A549 (cell line): Measurements from ENCODE around the gene LRCH1. TPM values are rescaled to one million over a fixed set of nuclear protein-coding genes. Genes with fewer than 3 reads are reported as not detected.

Experiments
- ATAC-seq, 2 experiments: fragments of 200-7000 bp in 1 of 2; fragments of >200 bp in 1 of 2; cut with Nextera tagmentation in 1 of 2; cut with Tn5 transposase in 1 of 2; 3 replicates each; pipeline versions ENCODE4 v1.8.0 to v1.9.1; 2018 to 2020; ENCODE audit warnings: mild to moderate bottlenecking in 1 of 2, moderate library complexity in 1 of 2
- CTCF ChIA-PET: fragments of 300-600 bp; sonication (Branson Sonifier 250); formaldehyde crosslinking; extraction: SDS; loops from one replicate; lab custom pipeline; 2021; ENCODE audit warnings: antibody characterized with exemption, inconsistent platforms; lab: Yijun Ruan, JAX
- POLR2A ChIA-PET: fragments of 350-600 bp; formaldehyde crosslinking; extraction: SDS; loops from one replicate; lab custom pipeline; 2021; ENCODE audit warnings: antibody characterized with exemption, inconsistent platforms; lab: Yijun Ruan, JAX
- DNase-seq, 2 experiments: peaks; one replicate each; pipeline versions ENCODE4 v3.0.0 to v3.0.0-alpha.2; 2011 to 2016; ENCODE audit warnings: low read depth in 1 of 2, low spot score in 1 of 2
- FAIRE-seq: peaks from 2 replicates; lab custom pipeline; 2011; peaks lifted over from hg19 to GRCh38; lab: Jason Lieb, UNC
- H3K27ac ChIP-seq, 2 experiments: fragments of >200 bp; sonication (Bioruptor Twin); formaldehyde crosslinking; 3 replicates each; pipeline ENCODE4 v1.5.1; 2016 to 2017
- H3K4me1 ChIP-seq: fragments of >200 bp; sonication (Bioruptor Twin); formaldehyde crosslinking; 3 replicates; pipeline ENCODE4 v1.6.1; 2016
- H3K4me2 ChIP-seq: fragments of >200 bp; sonication (Bioruptor Twin); formaldehyde crosslinking; 3 replicates; pipeline ENCODE4 v1.6.1; 2016
- H3K4me3 ChIP-seq: fragments of >200 bp; sonication (Bioruptor Twin); formaldehyde crosslinking; 3 replicates; pipeline ENCODE4 v1.5.1; 2016
- H3K9me3 ChIP-seq: fragments of >200 bp; sonication (Bioruptor Twin); formaldehyde crosslinking; 3 replicates; pipeline ENCODE4 v1.6.1; 2016
- BHLHE40 ChIP-seq: IDR thresholded peaks from 2 replicates; pipeline ENCODE4 v1.6.1; 2012; ENCODE audit warnings: low read depth, low read length, inconsistent platforms
- CBX8 ChIP-seq: fragments of 200-600 bp; sonication (generic); IDR thresholded peaks from 2 replicates; pipeline ENCODE4 v1.6.1; 2016
- CEBPB ChIP-seq, 2 experiments: fragments of >200 bp in 1 of 2; sonication (Bioruptor Twin) in 1 of 2; formaldehyde crosslinking in 1 of 2; IDR thresholded peaks; 2 replicates each; pipeline ENCODE4 v1.6.1; 2012 to 2016
- CHD2 ChIP-seq: fragments of 150-350 bp; IDR thresholded peaks from 2 replicates; pipeline ENCODE4 v1.6.1; 2014; ENCODE audit warnings: low read length; ENCODE audit not compliant: partially characterized antibody
- ESRRA ChIP-seq: fragments of 150-350 bp; IDR thresholded peaks from 2 replicates; pipeline ENCODE4 v1.6.1; 2014; ENCODE audit warnings: mild to moderate bottlenecking, low read length, borderline replicate concordance
- FOSB ChIP-seq: fragments of 250-450 bp; sonication (Bioruptor Pico); IDR thresholded peaks from 2 replicates; pipeline ENCODE4 v1.5.0; 2020; ENCODE audit warnings: mild to moderate bottlenecking, moderate library complexity
- FOXS1 ChIP-seq: fragments of 250-450 bp; sonication (Bioruptor Pico); IDR thresholded peaks from 2 replicates; pipeline ENCODE4 v1.5.0; 2020; ENCODE audit warnings: mild to moderate bottlenecking, moderate library complexity
- GATA3 ChIP-seq: IDR thresholded peaks from 2 replicates; pipeline ENCODE4 v1.6.1; 2012; ENCODE audit warnings: borderline replicate concordance
- HDAC2 ChIP-seq: fragments of 200-600 bp; sonication (generic); IDR thresholded peaks from 2 replicates; pipeline ENCODE4 v1.6.1; 2016
- MAZ ChIP-seq: fragments of 150-350 bp; IDR thresholded peaks from 2 replicates; pipeline ENCODE4 v1.6.1; 2014; ENCODE audit warnings: antibody characterized with exemption, low read depth, low read length, borderline replicate concordance
- NR3C1 ChIP-seq: fragments of >200 bp; sonication (Bioruptor Twin); formaldehyde crosslinking; IDR thresholded peaks from 3 replicates; pipeline ENCODE4 v1.6.1; 2017
- PHF8 ChIP-seq: fragments of 200-600 bp; sonication (generic); IDR thresholded peaks from 2 replicates; pipeline ENCODE4 v1.6.1; 2016; ENCODE audit warnings: low read depth, mild to moderate bottlenecking, antibody characterized with exemption, moderate library complexity, borderline replicate concordance
- POLR2A ChIP-seq: IDR thresholded peaks from 2 replicates; pipeline ENCODE4 v1.6.1; 2012; ENCODE audit warnings: mild to moderate bottlenecking, low read length
- RFX5 ChIP-seq: fragments of 450-650 bp; IDR thresholded peaks from 2 replicates; pipeline ENCODE4 v1.7.1; 2014; ENCODE audit warnings: antibody characterized with exemption, mild to moderate bottlenecking, moderate library complexity
- RNF2 ChIP-seq: fragments of 200-600 bp; sonication (generic); IDR thresholded peaks from 2 replicates; pipeline ENCODE4 v1.6.1; 2016; ENCODE audit warnings: low read depth, mild to moderate bottlenecking, antibody characterized with exemption, moderate library complexity, borderline replicate concordance
- SREBF2 ChIP-seq: fragments of 450-650 bp; IDR thresholded peaks from 2 replicates; pipeline ENCODE4 v1.6.1; 2014; ENCODE audit warnings: mild to moderate bottlenecking, moderate library complexity
- TP53 ChIP-seq: fragments of 250-450 bp; sonication (Bioruptor Pico); IDR thresholded peaks from 2 replicates; pipeline ENCODE4 v1.5.0; 2021; ENCODE audit warnings: mild to moderate bottlenecking, moderate library complexity
- ZC3H11A ChIP-seq: fragments of 450-650 bp; IDR thresholded peaks from 2 replicates; pipeline ENCODE4 v1.6.1; 2014; ENCODE audit warnings: antibody characterized with exemption, mild to moderate bottlenecking
- WGBS: methylation state at CpG from one replicate; pipeline ENCODE4 v1.1.6; 2017; ENCODE audit errors: missing lambda C conversion rate; 5-methylcytosine and 5-hydroxymethylcytosine counted together
- polyA plus RNA-seq, 4 experiments: library from polyadenylated mRNA; depleted of rRNA in 3 of 4; stranded (reverse); fragments of >200 nt; fragmentation: RNase III in 1 of 4; extraction: RNeasy Plus Mini Kit Qiagen cat#74134 plus additional on column Dnase treatment in 1 of 4; gene quantifications; 2 replicates in 3 of 4; 3 replicates in 1 of 4; pipeline ENCODE4 v1.2.3, GENCODE V29; 2011 to 2017
- TF ChIP-seq, protein P1 (sequence below): IDR thresholded peaks from 2 replicates; pipeline ENCODE4 v1.6.1; 2012
- TF ChIP-seq, protein P2 (sequence below): fragments of >200 bp; sonication (Bioruptor Twin); formaldehyde crosslinking; IDR thresholded peaks from 3 replicates; pipeline ENCODE4 v1.5.1; 2016
- TF ChIP-seq, protein P3 (sequence below): fragments of >200 bp; sonication (Bioruptor Twin); formaldehyde crosslinking; IDR thresholded peaks from 2 replicates; pipeline ENCODE4 v1.6.1; 2016
- TF ChIP-seq, protein P4 (sequence below): fragments of 450-650 bp; IDR thresholded peaks from 2 replicates; pipeline ENCODE4 v1.6.1; 2014; ENCODE audit warnings: antibody characterized with exemption
- TF ChIP-seq, protein P5 (sequence below): fragments of 200-600 bp; sonication (generic); IDR thresholded peaks from 2 replicates; pipeline ENCODE4 v1.6.1; 2016; ENCODE audit warnings: antibody characterized with exemption, mild to moderate bottlenecking, moderate library complexity

Gene LRCH1
- polyA plus RNA-seq, 2 of the 4 experiments (the other 2 are of a cell fraction): 8.5 to 16.4 TPM

DNA sequence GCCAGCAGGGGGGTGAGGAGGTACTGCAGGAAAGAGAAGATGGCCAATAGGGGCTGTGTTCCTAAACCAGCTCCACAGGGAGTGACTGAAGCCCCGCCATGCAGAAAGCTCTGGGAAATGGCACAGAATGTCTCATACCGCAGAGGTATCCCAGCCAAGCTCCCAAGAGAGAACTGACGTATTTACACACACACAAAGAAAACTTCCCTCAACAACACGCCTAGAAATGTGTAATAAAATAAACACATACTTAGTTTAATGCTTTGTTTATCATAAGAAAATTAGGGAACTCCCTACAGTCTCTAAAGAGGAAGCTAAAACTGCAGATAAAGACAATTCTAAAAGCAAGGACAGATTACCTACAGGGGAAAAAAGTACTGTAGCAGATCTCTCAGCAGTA is 204.0 kb downstream of the LRCH1 start:
- H3K4me1 ChIP-seq: peaks cover 7% of the 10 kb centered on the region; the same call in 1 of the 3 replicates
- ATAC-seq: no peak
- CTCF ChIA-PET: no interaction called here

DNA sequence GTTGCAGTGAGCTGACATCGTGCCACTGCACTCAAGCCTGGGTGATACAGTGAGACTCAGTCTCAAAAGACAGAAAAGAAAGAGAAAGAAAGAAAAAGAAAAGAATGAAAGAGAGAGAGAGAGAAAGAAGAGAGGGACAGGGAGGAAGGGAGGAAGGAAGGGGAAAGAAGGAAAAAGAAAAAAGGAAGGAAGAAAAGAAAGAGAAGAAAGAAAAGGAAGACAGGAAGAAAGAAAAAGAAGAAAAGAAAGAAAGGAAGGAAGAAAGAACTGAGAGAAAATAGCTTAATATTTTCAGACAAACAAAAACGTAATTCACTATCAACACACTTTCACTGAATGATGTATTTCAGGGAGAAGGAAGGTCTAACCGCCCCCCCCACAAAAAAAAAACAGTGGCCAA is 204.7 kb downstream of the LRCH1 start:
- Histone ChIP-seq H3K4me3 (no peak overlapping the region), H3K4me2 (no peak overlapping the region), H3K27ac (no peak overlapping the region), H3K9me3 (no peaks in the 10 kb centered on the region), H3K4me1 (peaks cover 7% of the 10 kb centered on the region; the same call in 1 of the 3 replicates)
- ChIA-PET POLR2A (no interaction called here), CTCF (no interaction called here)
- ATAC-seq (no peak), DNase-seq (no peak), FAIRE-seq (no peak)
- 40% methylated on average over 3 of the region's 3 CpGs for WGBS
- TF ChIP-seq BHLHE40 (no peak), ESRRA (no peak), GATA3 (no peak), FOXS1 (CRISPR knock-in tag) (no peak), ZC3H11A (no peak), PHF8 (no peak), CHD2 (no peak), CEBPB (IDR thresholded peaks at IDR 0.05) (no peak), FOSB (CRISPR knock-in tag) (no peak), MAZ (no peak)
- TF ChIP-seq, protein P1, sequence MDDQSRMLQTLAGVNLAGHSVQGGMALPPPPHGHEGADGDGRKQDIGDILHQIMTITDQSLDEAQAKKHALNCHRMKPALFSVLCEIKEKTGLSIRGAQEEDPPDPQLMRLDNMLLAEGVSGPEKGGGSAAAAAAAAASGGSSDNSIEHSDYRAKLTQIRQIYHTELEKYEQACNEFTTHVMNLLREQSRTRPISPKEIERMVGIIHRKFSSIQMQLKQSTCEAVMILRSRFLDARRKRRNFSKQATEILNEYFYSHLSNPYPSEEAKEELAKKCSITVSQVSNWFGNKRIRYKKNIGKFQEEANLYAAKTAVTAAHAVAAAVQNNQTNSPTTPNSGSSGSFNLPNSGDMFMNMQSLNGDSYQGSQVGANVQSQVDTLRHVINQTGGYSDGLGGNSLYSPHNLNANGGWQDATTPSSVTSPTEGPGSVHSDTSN: no peak
- TF ChIP-seq, protein P2, sequence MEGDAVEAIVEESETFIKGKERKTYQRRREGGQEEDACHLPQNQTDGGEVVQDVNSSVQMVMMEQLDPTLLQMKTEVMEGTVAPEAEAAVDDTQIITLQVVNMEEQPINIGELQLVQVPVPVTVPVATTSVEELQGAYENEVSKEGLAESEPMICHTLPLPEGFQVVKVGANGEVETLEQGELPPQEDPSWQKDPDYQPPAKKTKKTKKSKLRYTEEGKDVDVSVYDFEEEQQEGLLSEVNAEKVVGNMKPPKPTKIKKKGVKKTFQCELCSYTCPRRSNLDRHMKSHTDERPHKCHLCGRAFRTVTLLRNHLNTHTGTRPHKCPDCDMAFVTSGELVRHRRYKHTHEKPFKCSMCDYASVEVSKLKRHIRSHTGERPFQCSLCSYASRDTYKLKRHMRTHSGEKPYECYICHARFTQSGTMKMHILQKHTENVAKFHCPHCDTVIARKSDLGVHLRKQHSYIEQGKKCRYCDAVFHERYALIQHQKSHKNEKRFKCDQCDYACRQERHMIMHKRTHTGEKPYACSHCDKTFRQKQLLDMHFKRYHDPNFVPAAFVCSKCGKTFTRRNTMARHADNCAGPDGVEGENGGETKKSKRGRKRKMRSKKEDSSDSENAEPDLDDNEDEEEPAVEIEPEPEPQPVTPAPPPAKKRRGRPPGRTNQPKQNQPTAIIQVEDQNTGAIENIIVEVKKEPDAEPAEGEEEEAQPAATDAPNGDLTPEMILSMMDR: no peak
- TF ChIP-seq, protein P3, sequence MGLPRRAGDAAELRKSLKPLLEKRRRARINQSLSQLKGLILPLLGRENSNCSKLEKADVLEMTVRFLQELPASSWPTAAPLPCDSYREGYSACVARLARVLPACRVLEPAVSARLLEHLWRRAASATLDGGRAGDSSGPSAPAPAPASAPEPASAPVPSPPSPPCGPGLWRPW: no peak
- TF ChIP-seq, protein P4, sequence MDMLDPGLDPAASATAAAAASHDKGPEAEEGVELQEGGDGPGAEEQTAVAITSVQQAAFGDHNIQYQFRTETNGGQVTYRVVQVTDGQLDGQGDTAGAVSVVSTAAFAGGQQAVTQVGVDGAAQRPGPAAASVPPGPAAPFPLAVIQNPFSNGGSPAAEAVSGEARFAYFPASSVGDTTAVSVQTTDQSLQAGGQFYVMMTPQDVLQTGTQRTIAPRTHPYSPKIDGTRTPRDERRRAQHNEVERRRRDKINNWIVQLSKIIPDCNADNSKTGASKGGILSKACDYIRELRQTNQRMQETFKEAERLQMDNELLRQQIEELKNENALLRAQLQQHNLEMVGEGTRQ: no peak

More for the DNA sequence above, 204.0 kb downstream of the LRCH1 start:
- DNase-seq (no peak), FAIRE-seq (no peak)
- no peak overlapping the region for H3K27ac ChIP-seq
- H3K9me3 ChIP-seq: no peaks in the 10 kb centered on the region
- no peak overlapping the region for H3K4me3 ChIP-seq
- 16% methylated on average over 4 of the region's 4 CpGs for WGBS
- POLR2A ChIA-PET: no interaction called here
- H3K4me2 ChIP-seq: no peak overlapping the region
- no peak for TF ChIP-seq NR3C1
- TF ChIP-seq ESRRA: no peak
- TF ChIP-seq TP53: no peak
- TF ChIP-seq RFX5: no peak
- TF ChIP-seq, protein P5, sequence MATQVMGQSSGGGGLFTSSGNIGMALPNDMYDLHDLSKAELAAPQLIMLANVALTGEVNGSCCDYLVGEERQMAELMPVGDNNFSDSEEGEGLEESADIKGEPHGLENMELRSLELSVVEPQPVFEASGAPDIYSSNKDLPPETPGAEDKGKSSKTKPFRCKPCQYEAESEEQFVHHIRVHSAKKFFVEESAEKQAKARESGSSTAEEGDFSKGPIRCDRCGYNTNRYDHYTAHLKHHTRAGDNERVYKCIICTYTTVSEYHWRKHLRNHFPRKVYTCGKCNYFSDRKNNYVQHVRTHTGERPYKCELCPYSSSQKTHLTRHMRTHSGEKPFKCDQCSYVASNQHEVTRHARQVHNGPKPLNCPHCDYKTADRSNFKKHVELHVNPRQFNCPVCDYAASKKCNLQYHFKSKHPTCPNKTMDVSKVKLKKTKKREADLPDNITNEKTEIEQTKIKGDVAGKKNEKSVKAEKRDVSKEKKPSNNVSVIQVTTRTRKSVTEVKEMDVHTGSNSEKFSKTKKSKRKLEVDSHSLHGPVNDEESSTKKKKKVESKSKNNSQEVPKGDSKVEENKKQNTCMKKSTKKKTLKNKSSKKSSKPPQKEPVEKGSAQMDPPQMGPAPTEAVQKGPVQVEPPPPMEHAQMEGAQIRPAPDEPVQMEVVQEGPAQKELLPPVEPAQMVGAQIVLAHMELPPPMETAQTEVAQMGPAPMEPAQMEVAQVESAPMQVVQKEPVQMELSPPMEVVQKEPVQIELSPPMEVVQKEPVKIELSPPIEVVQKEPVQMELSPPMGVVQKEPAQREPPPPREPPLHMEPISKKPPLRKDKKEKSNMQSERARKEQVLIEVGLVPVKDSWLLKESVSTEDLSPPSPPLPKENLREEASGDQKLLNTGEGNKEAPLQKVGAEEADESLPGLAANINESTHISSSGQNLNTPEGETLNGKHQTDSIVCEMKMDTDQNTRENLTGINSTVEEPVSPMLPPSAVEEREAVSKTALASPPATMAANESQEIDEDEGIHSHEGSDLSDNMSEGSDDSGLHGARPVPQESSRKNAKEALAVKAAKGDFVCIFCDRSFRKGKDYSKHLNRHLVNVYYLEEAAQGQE: no peak
- TF ChIP-seq CHD2: no peak
- TF ChIP-seq GATA3: no peak
- TF ChIP-seq SREBF2: no peak
- TF ChIP-seq RNF2: no peak
- TF ChIP-seq HDAC2: no peak
- no peak for TF ChIP-seq POLR2A
- no peak for TF ChIP-seq CBX8
- no peak for TF ChIP-seq FOXS1 (CRISPR knock-in tag)
